ENCODE data around the gene UBE2J1.
A peak's percentile ranks its signal among the peaks of the same experiment; 100 is the strongest.

UBE2J1 gene

DNA sequence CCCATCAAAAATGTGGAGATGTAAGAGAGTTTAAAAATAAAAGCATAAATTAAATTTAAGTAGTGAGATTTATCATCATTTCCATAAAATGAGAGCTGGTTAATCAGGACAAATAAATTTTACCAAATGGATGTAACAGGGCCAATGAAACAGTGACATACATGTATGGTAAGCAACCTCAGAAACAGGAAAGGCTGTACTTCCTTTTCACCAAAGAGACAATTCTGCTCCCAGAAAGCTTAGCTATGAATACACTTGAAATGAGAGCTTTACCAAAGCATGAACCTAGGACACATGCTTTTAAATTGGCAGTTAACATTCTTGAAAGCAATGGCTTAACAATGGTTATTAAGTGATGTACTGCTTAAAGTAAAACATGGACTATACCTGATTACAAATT, 12.1 kb upstream of the UBE2J1 start:
- no peak for TF ChIP-seq CTCF (IDR thresholded peaks at IDR 0.05; ENCODE audit: low read depth, low read length, poor library complexity, severe bottlenecking)
- Histone ChIP-seq H3K9me3 (ENCODE audit: control insufficient read depth, insufficient read depth, low read length) (no peaks in the 10 kb centered on the region), H3K4me3 (ENCODE audit: low read length) (no peak overlapping the region), H3F3A (ENCODE audit: control insufficient read depth, insufficient read depth) (0 out of 2 replicates have a peak, but pooled peaks cover 6% of the 10 kb centered on the region), H3K79me2 (ENCODE audit: control insufficient read depth, low read length) (peaks cover 10% of the 10 kb centered on the region), H3K4me1 (ENCODE audit: control insufficient read depth, low read length) (peaks cover 92% of the 10 kb centered on the region), H3K9me2 (replicated peaks; ENCODE audit: control insufficient read depth, low read length) (no peaks in the 10 kb centered on the region), H3K36me3 (ENCODE audit: control insufficient read depth, low read length) (peaks cover 7% of the 10 kb centered on the region; the same call in 1 of the 2 replicates), H3K27ac (ENCODE audit: low read depth, low read length) (no peak overlapping the region), H4K20me1 (ENCODE audit: control insufficient read depth, insufficient read depth, low read depth, low read length) (no peaks in the 10 kb centered on the region), H3K4me2 (ENCODE audit: low read length) (peak overlapping the region; percentile 10), H3K27me3 (ENCODE audit: control insufficient read depth, low read length) (no peaks in the 10 kb centered on the region)

GRCh38 chr6:89361171-89361570, 8.6 kb upstream of the UBE2J1 start:
- peak overlapping the region; percentile 69 for H3K4me3 ChIP-seq (ENCODE audit: low read length)
- peaks cover 89% of the 10 kb centered on the region for H3K4me1 ChIP-seq (ENCODE audit: control insufficient read depth, low read length)
- H3K9me3 ChIP-seq (ENCODE audit: control insufficient read depth, insufficient read depth, low read length): no peaks in the 10 kb centered on the region
- H3K36me3 ChIP-seq (ENCODE audit: control insufficient read depth, low read length): peaks cover 11% of the 10 kb centered on the region
- peak overlapping the region; percentile 61 for H3K4me2 ChIP-seq (ENCODE audit: low read length)
- H3K27me3 ChIP-seq (ENCODE audit: control insufficient read depth, low read length): no peaks in the 10 kb centered on the region
- TF ChIP-seq CTCF (IDR thresholded peaks at IDR 0.05; ENCODE audit: low read depth, low read length, poor library complexity, severe bottlenecking) (no peak), EZH2phosphoT487 (IDR thresholded peaks at IDR 0.05; ENCODE audit: borderline replicate concordance, low read length) (no peak)
- peaks cover 16% of the 10 kb centered on the region for H3K79me2 ChIP-seq (ENCODE audit: control insufficient read depth, low read length)
- H3K27ac ChIP-seq (ENCODE audit: low read depth, low read length): peak overlapping the region; percentile 99
- no peaks in the 10 kb centered on the region for H4K20me1 ChIP-seq (ENCODE audit: control insufficient read depth, insufficient read depth, low read depth, low read length)
- peaks cover 25% of the 10 kb centered on the region for H3F3A ChIP-seq (ENCODE audit: control insufficient read depth, insufficient read depth)
- H3K9me2 ChIP-seq (replicated peaks; ENCODE audit: control insufficient read depth, low read length): no peaks in the 10 kb centered on the region

DNA sequence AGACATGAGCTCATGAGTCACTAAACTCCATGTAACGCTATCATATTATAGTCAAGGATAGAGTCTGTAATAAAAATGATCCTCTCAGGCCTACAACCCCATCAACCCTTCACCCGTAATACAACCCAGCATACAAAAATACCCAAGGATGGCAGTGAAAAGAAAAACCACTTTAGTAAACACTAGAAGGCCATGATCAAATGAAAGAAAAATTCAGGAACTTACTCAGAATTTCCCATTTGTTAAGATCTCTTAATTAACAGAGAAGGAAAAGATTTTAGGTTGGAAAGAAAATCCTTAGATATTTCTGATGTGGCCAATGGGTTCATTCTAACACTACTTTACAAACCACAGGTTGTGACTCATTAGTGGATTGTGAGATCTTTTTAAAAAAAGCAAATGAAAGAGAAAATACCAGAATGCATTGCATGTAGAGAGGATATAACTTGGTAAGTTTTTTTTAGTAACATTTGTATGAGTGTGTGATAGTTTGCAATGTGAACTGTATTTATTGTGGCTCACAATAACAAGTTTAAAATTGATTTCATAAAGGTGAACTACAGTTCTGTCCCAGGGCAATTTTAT, 8.0 kb upstream of the UBE2J1 start:
- Histone ChIP-seq H4K20me1 (ENCODE audit: control insufficient read depth, insufficient read depth, low read depth, low read length) (no peaks in the 10 kb centered on the region), H3K4me3 (ENCODE audit: low read length) (peak overlapping the region; percentile 69), H3F3A (ENCODE audit: control insufficient read depth, insufficient read depth) (peaks cover 32% of the 10 kb centered on the region), H3K9me2 (replicated peaks; ENCODE audit: control insufficient read depth, low read length) (no peaks in the 10 kb centered on the region), H3K36me3 (ENCODE audit: control insufficient read depth, low read length) (peaks cover 11% of the 10 kb centered on the region), H3K4me1 (ENCODE audit: control insufficient read depth, low read length) (peaks cover 89% of the 10 kb centered on the region), H3K27me3 (ENCODE audit: control insufficient read depth, low read length) (no peaks in the 10 kb centered on the region), H3K79me2 (ENCODE audit: control insufficient read depth, low read length) (peaks cover 17% of the 10 kb centered on the region), H3K4me2 (ENCODE audit: low read length) (peak overlapping the region; percentile 61), H3K27ac (ENCODE audit: low read depth, low read length) (peak overlapping the region; percentile 99), H3K9me3 (ENCODE audit: control insufficient read depth, insufficient read depth, low read length) (no peaks in the 10 kb centered on the region)
- TF ChIP-seq EZH2phosphoT487 (IDR thresholded peaks at IDR 0.05; ENCODE audit: borderline replicate concordance, low read length): no peak
- TF ChIP-seq CTCF (IDR thresholded peaks at IDR 0.05; ENCODE audit: low read depth, low read length, poor library complexity, severe bottlenecking): no peak

Data from DOHH2 (cell line).